GM18858 (cell line): ENCODE measurements around the gene SLC35F3.

Source experiments
- ATAC-seq: cut with Tn5 transposase; IDR thresholded peaks from one replicate; pipeline ENCODE4 v1.9.1; 2021; ENCODE audit not compliant: unreplicated experiment

SLC35F3 gene

DNA sequence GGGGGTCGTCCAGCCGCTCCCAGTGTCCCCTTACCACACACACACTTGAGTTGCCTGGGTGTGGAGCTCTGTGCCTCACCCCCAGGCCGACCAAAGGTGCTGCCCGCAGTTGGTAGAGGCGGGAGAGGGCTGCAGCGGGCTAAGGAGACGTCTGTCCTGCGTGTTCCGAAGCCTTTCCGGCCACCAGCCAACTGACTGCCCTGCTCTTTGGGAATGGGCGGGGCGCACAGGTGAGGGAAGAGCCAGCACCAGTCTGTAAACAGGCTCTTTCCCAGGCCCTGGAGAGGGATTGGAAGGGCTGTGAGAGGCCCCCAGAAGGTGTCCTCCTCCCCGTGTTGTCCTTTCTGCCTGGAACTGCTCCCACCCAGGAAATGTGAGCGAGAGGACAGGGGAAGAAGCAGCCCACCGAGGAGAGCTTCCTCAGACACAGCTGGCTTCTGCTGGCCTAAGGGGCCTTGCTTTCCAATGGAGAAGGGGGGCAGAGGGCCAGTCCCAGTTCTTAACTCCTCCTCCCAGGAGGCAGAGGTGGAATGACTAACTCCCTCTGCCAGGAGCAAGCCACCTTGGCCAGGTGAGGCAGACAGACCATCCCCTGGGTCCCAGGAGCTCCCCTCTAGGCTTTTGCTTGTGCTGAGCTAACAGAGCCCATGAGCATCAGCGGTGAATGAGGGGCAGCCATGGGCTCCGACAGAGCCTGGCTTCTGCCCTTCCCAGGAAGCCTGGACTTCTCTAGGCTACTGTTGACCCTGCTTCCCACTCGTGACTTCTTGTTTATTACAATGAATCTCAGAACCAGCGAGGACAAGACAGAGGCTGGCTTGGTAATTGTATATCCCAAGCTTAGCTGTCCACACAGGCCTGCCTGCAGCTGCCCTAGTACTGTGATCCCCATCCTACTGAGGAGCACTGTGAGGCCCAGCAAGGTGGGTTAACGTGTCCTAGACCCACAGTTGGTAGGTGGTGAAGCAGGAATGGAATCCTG is 310.7 kb downstream of the SLC35F3 start:
- ATAC-seq = no peak

- no peak for ATAC-seq
These were observed 311.7 kb downstream of the SLC35F3 start for GRCh38 chr1:234216116-234216703.

DNA sequence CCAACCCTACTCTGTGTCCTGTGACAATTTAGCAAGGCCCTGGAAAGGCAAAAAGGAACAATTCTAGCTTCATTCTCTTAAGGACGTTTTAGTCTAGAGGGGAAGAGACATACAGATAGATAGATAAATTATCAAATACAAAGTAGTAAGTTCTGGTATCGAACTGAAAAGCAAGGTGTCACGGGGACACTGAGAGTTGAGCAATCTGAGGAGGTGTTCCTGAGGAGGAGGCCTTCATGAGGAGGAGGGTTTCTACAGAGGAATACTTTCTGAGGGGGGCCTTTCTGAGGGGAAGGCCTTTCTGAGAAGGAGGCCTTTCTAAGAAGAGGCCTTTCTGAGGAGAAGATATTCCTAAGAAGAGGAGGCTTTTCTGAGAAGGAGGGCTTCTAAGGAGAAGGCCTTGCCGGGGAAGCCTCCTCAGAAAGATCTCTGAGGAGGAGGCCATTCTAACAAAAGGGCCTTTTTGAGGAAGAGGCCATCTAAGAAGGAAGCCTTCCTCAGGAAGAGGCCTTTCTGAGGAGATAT is 312.9 kb downstream of the SLC35F3 start:
- no peak for ATAC-seq

DNA sequence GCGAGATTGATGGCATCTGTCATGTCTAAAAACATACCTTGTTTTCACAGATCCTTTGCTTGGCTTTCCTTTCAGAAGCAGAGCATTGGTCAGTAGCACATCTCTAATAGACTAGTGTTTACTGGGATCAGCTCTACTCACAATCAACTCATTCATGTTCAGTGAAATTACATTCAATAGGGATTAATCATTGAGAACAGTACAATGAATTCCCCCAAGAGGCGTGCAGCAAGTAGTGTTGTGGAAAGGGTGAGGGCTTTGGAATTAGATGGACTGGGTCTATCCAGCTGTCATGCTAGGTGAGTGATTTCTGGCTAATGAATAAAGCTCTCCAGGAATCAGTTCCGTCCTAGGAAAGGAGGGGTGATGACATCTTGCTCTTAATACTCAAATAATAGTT is 313.6 kb downstream of the SLC35F3 start:
- no peak for ATAC-seq

DNA sequence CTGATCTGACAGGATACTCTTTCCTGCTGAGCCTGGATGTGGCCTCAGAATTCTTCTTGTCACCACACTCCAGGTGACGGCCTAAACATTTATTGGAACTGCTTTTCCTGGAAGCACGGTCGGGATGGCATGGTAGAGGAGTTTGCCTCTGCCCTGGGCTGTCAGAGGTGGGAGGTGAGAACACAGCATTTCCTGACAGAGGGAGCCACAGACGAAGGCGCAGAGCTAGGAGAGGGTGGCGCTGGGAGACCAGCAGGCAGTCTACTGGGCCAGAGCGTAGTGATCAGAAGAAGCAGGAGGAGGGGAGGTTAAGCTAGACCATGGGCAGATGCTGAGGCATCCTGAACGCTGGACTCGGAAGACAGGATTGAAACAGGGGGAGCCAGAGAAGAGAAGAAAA is 315.2 kb downstream of the SLC35F3 start:
- ATAC-seq = no peak

DNA sequence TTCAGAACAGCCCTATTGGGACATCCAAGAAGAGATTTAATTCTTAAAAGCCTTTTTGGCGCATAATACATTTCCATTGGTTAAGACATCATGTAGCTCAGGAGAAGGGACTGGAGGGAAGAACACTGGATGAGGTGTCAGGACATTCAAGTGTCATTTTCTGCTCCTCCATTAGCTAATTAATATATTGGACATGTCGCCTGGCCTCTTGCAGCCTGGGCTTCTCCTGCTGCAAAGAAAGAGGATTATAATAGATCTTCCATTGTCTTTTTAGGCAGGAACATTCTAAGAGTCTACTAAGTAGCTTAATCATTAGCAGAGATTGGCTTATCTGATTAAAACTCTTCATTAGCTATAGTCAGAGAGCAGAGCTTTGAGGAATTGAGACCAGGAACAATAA is 317.1 kb downstream of the SLC35F3 start:
- ATAC-seq = no peak

DNA sequence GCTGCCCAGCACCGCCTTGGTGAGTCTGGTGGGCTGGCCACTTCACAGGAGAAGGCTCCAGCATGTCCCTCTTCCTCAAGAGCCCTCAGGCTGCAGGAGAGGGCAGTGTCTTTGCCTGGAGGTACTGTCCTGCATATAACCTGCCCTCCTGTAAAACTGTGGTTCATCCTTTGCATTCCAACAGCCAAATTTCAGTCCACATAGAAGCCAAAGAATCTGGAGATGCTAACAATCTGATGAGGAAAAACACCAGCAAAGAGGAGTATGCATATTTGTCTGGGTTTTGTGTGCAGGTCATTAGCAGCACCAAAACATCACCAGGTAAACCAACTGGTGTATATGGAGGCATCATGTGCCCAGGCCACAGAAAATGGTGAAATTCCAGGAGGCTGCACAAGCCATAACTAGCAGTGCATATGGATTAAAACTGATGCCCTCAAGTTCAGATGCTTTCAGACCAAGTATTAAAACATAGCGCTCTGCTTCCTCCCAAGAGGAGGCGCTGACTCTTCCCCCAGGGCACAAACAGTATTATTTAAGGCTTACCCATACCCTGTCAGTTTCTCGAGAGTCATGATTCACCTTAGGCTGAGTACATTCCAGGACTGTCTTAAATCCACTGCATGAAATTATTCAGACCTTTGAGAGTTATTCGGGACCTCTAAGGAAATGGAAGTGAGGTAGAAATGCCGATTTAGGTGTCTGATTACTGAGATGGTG is 318.2 kb downstream of the SLC35F3 start:
- no peak for ATAC-seq

GRCh38 chr1:234226113-234226818 is 321.8 kb downstream of the SLC35F3 start:
- ATAC-seq = no peak

- no peak for ATAC-seq
These were observed 322.3 kb downstream of the SLC35F3 start for GRCh38 chr1:234226819-234227165.

DNA sequence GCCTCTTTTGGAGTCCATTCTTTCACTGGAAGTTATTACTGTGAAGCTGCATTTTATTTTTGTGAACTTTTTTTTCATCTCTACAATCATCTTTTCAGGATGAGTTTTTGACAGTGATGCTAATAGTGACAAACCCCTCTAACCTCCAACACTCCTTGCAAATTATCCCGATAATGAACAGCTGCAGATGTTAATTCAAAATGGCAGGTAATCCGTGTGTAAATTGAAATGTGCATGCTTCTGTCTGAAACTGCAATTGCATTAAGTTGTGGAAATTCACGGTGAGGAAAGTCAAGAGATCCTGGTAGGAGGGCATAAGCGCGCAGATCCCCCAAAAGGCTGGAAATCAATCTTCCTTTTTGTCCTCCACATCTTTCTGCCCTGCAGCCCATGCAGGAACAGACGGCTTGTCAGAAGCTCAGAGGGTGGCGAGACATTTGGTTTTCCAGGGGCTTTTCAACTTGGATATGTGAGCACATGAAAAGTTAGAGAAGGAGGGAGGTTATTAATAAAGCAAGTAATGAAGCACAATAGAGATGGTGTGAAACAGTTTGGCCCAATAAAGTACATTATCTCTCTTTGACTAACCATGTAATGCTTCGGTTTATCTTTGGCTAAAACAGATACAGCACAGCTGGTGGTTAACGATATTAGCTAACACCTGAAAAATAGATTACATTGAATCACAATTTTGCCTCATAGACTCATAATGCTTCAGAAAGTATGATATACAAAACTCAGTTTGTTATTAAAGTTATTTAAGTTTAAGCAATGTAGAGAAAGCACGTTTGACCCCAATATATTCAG is 325.3 kb downstream of the SLC35F3 start:
- ATAC-seq = no peak

DNA sequence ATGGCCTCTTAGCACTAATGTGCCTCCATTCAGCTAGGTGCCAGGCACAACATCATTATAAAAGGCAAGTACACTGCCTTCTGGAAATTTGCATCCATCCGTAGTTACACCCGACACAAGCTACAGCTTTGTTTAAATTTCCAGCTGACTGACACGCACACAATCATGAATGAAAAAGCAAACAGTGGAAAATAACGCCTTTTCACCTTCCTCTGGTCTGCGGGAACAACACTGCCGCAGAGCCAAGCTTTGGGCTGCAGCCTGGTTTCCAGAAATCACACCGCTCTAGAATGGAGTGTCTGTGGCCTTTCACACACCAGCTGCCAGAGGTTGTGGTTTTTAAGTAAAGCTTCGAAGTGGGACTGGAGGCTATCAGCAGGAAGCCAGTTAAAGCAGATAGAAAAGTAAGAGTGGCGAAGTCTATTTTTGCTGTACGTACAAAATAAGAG is 326.0 kb downstream of the SLC35F3 start:
- ATAC-seq = no peak

- ATAC-seq = no peak
These were observed 326.8 kb downstream of the SLC35F3 start for GRCh38 chr1:234231061-234231892.

DNA sequence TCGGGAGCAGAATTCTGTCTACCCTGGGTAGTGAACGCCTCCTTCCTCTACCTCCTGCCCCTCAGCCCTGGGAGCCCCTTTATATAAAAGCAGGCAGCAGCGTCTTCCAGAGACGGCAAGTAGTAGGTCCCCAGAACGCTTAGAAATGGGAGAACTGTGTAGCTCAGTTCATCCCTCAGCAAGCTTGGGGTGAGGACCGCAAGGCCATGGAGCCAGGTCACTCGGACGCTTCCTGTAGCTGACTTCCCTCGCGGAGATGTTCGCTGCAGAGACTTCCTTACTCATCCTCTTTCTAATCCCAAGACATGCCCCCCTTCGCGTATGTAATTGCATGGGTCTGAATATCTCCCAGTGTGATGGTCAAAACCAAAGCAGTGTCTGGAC is 327.4 kb downstream of the SLC35F3 start:
- no peak for ATAC-seq

- no peak for ATAC-seq
These were observed 329.7 kb downstream of the SLC35F3 start for GRCh38 chr1:234234199-234234598.

DNA sequence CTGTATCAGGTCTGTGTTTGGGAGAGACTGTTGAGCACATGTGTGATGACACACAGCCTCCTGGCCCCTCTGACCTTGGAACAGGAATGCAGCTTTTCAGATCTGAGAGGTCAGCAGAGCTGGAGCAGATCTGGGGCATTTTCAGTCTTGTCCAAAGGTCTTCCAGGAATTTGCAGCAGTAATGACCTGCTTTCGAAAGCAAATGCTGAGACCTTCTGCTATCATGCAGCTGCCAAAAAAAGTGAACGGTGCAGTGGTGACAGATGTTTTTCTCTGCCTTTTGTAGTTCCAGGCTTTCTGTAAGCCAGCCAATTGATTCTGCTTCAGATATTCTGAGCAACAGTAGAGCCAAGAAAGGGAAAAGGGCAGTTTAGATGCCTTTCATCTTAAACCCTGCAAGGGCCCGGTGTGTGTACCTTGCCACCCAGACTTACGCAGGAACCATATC is 331.0 kb downstream of the SLC35F3 start:
- ATAC-seq = no peak

GRCh38 chr1:234237393-234237792 is 332.9 kb downstream of the SLC35F3 start:
- no peak for ATAC-seq

GRCh38 chr1:234238060-234238459 is 333.6 kb downstream of the SLC35F3 start:
- no peak for ATAC-seq

GRCh38 chr1:234239515-234239914 is 335.0 kb downstream of the SLC35F3 start:
- ATAC-seq = no peak

DNA sequence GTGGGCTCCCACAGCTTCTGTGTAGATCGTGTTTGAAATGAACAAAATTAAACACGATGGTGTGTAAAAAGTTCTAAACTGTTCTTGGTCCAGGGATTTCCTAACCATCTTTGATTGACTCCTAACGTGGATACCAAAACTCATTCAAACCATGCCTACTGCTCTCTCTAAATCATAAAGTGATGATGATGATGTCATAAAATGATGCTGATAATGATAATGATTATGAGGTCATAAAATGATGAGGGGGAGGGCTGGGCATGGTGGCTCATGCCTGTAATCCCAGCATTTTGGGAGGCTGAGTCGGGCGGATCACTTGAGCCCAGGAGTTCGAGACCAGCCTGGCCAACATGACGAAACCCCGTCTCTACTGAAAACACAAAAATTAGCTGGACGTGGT is 335.5 kb downstream of the SLC35F3 start:
- ATAC-seq = no peak
